NCI-H1930 (cell line): ENCODE data around the gene TRPC4.
"Not testable (repeated sequence)": the region's sequence is repeated elsewhere in the genome, so short reads cannot be mapped to it uniquely, and the experiment has no call there.

Source experiments
- DNase-seq, 2 experiments: peaks; one replicate each; lab custom pipeline; 2025; lab: John Stamatoyannopoulos, UW

Gene TRPC4

DNA sequence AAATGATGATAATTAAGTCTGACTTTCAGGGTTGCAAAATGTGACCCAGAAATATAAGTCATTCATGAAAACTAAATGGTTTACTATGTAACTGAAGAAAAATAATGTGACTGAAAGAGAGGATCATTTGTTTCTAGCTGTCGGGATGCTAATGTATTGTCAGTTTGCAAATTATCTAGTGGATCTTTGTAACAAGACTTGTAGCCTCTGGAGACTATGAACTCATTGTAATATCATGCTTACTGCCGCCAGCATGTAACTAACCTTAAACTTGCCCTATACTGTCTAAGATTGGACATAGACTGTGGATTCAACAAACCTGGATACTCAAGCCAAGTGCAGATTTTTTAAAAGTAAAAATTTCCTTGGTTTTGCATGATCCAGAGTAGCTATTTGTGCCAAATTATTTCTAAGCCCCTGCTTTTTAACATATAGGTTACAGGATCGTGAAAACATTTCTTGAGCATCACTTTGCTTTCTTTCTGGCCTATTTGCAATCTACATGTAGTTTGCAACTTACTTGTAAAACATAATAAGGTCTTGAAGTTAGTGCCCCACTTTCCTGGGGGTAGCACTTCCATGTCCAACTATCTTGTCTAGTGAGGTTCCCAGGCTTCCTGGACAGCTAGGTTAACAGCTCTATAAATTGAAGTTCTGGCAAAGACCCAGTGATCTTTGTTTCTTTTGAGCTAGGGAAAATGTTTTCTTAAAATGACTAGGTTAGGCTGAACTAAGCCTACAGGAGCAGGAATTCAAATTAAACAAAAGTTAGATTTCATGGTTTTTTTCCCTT lies 267.7 kb downstream of the TRPC4 start:
- DNase-seq, result no peak

DNA sequence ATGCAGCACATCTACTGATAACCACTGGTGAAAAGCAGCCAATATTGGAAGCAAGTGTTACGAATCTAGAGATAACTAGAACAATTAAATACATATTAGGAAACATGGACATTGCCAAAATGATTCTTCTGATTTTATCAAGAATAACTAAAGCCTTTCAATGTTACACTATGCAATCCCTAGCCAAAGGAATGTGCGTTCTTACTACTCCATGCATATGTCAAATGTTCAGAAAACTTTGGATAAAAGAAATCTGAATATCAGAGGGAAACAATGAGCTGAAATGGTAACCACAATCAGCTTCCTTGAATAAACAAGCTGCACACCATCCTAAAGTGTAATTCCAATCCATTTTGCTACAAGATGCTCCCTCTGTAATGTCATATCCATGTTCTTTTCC lies 270.1 kb downstream of the TRPC4 start:
- DNase-seq, result no peak

DNA sequence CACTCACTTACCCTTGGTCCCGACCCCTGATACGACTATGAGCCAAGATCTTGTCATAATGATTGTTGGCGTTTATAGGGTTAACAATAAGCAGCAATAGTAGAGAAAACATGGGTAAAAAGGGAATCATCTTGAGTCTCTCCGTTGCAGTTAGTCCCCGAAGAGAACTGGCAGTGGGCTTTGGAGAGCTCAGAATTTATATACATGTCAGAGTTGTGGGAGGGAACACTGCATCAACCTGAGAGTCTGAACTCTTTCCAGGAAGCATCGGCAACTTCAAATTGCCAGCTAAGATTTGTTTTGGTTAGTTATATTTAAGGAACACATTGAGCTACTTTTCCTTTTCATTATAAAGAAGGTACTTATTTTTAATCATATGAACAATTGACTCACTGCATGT lies 271.0 kb downstream of the TRPC4 start, which contains the start of gene POSTN:
Gene POSTN, minus strand, starts transcription at position 172 of the 400 bp plus-strand sequence. Its CDS starts 42 bp downstream, at position 130.
- no peak for DNase-seq

DNA sequence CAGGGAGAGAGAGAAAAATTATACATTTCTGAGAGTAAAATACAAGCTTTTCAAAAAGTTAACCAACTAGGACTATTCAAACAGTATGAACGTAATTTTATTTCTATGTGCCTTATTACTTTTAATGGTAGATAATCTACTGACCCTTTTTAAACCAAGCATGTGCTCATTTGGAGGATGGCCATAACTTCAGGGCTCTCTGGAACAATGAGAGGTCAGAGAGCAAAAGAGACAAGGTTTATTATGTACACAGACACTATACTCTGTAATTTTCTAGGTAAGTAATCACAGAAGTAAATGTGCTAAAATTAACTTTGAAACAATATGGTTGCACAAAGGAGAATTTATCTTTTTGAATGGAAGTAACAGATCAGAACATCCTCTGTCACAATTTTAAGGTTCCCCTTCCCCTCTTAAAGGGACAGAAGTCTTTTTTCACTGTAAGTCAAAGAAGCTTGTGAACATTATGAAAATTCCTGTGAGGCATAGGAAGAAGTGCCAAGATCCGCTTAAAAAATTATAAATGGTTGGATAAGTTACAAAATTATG lies 272.0 kb downstream of the TRPC4 start:
- DNase-seq, result no peak

DNA sequence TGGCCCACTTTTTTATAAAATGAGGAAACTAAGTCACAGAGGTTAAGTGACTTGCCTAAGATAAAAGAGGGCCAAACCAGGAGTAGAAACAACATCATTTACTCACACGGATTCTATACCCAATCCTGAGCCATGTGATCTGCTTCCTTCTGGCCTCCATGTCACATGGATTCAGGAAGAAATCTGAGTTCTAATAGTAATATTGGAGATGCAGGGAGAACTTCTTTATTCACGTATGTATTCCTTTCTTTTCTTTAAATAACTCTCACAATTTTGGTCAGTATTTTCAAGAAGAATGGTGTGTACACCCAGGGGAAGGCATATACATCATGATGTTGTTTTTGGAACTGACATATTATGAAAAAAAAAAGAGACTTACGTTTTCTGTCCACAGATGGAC lies 272.8 kb downstream of the TRPC4 start:
- no peak for DNase-seq

DNA sequence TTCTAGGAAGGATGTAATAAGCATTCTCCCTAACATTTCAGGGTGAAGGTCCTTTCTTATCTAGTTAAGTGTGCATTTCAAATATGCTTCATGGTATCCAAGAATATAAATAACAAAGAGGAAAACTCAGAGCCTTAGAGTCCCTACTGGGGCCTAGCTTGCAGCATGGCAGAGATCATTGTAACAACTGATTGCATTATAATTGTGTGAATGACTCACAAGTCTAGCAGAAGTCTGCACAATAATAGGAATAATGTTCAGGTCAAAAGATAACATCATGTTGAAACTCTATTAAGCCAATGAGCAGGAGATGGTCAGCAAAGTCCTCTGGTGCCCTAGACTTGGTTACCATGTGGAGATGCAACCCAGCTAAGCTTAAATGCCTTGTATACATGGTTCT lies 274.4 kb downstream of the TRPC4 start:
- no peak for DNase-seq

DNA sequence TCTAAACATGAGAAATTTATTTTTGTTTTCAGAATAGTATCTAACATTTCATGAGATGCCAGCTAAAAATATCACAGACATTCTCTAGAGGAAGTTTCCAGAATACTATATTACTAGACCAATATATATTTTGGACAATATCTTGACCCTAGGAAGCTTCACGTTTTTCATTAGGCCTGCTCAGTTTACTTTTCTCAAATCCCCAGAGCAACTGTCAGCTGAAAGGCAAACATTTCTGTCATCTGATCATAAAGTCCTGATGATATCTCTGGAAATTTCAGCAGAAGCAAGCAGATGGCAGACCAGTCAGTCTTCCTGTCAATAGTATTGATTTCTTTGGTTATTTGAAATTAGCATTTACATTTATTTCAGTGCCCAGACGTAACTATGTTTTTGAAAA lies 275.0 kb downstream of the TRPC4 start:
- peak in 1 of 2 experiments; percentile 9 for DNase-seq

DNA sequence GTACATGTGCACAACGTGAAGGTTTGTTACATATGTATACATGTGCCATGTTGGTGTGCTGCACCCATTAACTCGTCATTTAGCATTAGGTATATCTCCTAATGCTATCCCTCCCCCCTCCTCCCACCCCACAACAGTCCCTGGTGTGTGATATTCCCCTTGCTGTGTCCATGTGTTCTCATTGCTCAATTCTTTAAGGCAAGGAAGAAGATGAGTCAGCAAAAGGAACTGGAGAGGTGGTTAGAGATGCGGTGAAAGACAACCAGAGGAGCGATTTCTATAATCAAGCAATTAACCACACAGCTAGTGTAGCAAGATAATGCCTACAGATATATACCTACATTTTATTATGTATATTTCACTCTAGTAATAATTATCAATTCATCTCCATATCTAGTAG lies 280.2 kb downstream of the TRPC4 start:
- not testable (repeated sequence) for DNase-seq

DNA sequence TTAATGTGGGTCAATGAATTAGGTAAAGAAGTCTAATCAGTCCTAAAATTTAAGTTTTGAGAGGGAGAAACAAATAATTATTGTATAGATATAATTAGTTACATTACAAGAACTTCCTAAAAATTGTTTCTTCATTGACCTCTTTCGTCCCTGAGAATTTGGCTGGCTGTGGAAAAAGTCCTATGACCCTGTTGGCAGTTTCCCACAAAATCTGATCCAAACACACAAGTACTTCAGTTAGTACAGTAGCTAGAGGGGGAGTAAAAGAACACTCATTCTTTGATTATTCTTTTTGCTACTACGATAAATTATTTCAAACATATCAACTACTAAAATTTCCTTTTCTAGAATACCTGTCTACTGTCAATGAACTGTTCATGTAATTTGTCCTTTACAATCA lies 282.3 kb downstream of the TRPC4 start:
- no peak for DNase-seq
